Fibroblast of peridontal ligament (primary cell): ENCODE results near the gene IDH1.
"Not testable (repeated sequence)": the region's sequence is repeated elsewhere in the genome, so short reads cannot be mapped to it uniquely, and the experiment has no call there.

ENCODE experiments used
- DNase-seq: peaks from one replicate; pipeline ENCODE4 v3.0.0-alpha.2; 2010; ENCODE audit errors: extremely low read depth

Gene IDH1

GRCh38 chr2:208254871-208255556 lies at the start of gene IDH1:
IDH1 (minus strand) TSS chr2:208255071; CDS start chr2:208251551, 3,520 bp downstream.
- DNase-seq: peak; percentile 93

- no peak for DNase-seq
Observed at GRCh38 chr2:208304157-208304556, 49.3 kb upstream of the IDH1 start.

- DNase-seq: no peak
Observed at GRCh38 chr2:208300847-208301618, 46.2 kb upstream of the IDH1 start.

- DNase-seq: no peak
Observed at GRCh38 chr2:208297961-208298360, 43.1 kb upstream of the IDH1 start.

GRCh38 chr2:208296610-208297009 lies 41.7 kb upstream of the IDH1 start:
- DNase-seq: no peak

- DNase-seq: no peak
Observed at GRCh38 chr2:208295834-208296233, 41.0 kb upstream of the IDH1 start.

- DNase-seq: no peak
Observed at GRCh38 chr2:208294482-208295024, 39.7 kb upstream of the IDH1 start.

- no peak for DNase-seq
Observed at GRCh38 chr2:208285853-208286252, 31.0 kb upstream of the IDH1 start.

GRCh38 chr2:208280933-208281332 lies 26.1 kb upstream of the IDH1 start:
- peak; percentile 57 for DNase-seq

GRCh38 chr2:208280234-208280633 lies 25.4 kb upstream of the IDH1 start:
- DNase-seq: no peak

- DNase-seq: peak; percentile 7
Observed at GRCh38 chr2:208279236-208279635, 24.4 kb upstream of the IDH1 start.

- no peak for DNase-seq
Observed at GRCh38 chr2:208278549-208278948, 23.7 kb upstream of the IDH1 start.

GRCh38 chr2:208274748-208275147 lies 19.9 kb upstream of the IDH1 start:
- no peak for DNase-seq

GRCh38 chr2:208269091-208269490 lies 14.2 kb upstream of the IDH1 start:
- no peak for DNase-seq

- no peak for DNase-seq
Observed at GRCh38 chr2:208268156-208268952, 13.5 kb upstream of the IDH1 start.

- DNase-seq: not testable (repeated sequence)
Observed at GRCh38 chr2:208267526-208267925, 12.7 kb upstream of the IDH1 start.

- DNase-seq: peak; percentile 21
Observed at GRCh38 chr2:208266936-208267335, 12.1 kb upstream of the IDH1 start.

GRCh38 chr2:208266553-208266893 lies 11.7 kb upstream of the IDH1 start:
- DNase-seq: peak; percentile 41

GRCh38 chr2:208265801-208266552 lies 11.1 kb upstream of the IDH1 start, which contains the start of gene PIKFYVE:
PIKFYVE (plus strand) TSS chr2:208266255; CDS start chr2:208271520, 5,265 bp downstream.
- peak; percentile 98 for DNase-seq

GRCh38 chr2:208265371-208265800 lies 10.5 kb upstream of the IDH1 start:
- DNase-seq: no peak
